HG03196 (cell line): ENCODE results near the gene ZC3H18.

Experiments used
- ATAC-seq: cut with Tn5 transposase; IDR thresholded peaks from one replicate; pipeline ENCODE4 v1.9.1; 2021; ENCODE audit not compliant: unreplicated experiment

ZC3H18 gene

GRCh38 chr16:88619859-88620815 is 49.9 kb downstream of the ZC3H18 start:
- no peak for ATAC-seq

DNA sequence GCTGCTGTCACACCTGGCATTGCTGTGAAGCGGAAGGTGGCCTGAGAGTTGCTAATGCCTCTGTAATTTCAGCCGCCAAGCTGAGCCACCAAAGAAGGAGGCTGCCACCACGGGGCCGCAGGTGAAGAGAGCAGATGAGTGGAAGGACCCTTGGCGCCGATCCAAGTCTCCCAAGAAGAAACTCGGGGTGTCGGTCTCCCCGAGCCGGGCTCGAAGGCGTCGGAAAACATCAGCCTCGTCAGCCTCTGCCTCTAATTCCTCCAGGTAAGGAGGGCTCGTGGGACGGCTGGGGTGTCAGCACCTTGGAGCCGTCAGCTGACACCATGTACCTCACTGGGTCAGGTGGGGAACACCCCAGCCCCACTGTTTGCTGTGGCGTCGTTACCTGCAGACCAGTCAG is 51.9 kb downstream of the ZC3H18 start:
- ATAC-seq = no peak

DNA sequence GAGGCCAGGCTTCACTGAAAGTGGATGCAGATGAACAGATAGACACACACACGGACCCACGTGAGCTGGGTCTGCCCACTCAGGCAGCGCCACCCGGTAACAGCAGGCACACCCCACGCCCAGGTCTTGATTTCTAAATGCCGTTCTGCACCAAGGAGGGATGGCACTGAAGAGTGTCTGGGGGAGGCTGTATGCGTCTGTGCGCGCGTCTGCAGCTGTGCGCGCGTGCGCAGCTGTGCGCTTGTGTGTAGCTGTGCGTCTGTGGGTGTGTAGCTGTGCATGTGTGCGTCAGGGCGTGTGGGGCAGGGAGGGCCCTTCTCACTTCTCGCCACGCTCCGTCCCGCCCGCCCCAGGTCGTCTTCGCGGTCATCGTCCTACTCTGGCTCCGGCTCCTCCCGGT is 52.7 kb downstream of the ZC3H18 start:
- no peak for ATAC-seq

GRCh38 chr16:88623858-88624257 is 53.7 kb downstream of the ZC3H18 start:
- ATAC-seq = no peak

- no peak for ATAC-seq
These were observed 54.3 kb downstream of the ZC3H18 start for GRCh38 chr16:88624481-88624880.

- ATAC-seq = no peak
These were observed 54.9 kb downstream of the ZC3H18 start for GRCh38 chr16:88624977-88625576.

DNA sequence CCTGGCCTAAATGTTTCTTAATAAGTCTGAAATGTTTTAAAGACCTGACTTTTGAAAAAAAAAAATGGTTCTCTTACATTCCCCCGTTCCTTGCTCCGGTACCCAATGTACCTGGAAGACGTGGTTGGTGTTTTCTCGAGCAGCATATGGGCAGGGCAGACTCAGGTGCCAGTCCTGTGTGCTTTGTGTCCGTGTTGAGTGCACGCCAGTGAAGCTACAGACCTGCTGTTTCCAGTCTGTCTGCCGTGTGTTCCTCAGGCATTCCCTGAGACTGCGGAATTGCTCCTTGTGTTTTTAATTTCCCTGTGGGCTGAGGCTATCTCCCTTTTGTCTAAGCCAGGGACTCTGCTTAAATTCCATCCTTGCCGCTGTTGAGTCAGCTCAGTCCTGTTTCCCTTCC is 56.4 kb downstream of the ZC3H18 start:
- no peak for ATAC-seq

DNA sequence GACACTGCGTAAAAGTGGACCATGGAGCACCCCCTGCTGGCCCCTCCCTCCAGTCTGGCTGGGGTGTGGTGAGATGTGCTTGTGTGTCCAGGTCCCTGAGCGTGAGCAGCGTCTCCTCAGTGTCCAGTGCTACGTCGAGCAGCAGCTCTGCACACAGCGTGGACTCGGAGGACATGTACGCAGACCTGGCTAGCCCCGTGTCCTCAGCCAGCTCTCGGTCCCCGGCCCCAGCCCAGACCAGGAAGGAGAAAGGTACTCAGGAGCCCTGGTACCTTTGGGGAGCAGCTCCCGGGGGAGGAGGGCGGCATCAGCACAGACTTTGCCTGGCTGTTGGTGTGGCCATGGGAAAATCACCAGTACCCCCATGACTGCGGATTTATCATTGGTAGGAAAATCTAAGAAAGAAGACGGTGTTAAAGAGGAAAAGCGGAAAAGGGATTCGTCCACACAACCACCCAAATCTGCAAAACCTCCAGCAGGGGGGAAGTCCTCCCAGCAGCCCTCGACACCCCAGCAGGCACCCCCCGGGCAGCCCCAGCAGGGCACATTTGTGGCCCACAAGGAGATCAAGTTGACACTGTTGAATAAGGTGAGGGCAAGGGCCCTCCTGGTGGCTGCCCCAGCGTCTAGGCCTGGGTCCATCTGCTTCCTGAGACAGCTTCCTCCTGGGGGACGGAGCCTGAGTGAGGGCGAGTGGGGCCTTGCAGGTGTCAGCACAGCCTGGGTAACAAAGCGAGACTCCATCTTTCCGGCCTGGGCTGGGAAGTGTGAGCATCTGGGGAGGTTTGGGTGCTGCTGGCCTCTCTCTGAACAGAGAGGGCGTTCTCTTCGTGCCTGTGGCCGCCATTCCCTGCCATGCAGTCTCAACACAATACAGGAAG is 57.6 kb downstream of the ZC3H18 start:
- no peak for ATAC-seq

- no peak for ATAC-seq
These were observed 58.3 kb downstream of the ZC3H18 start for GRCh38 chr16:88628512-88628974.

DNA sequence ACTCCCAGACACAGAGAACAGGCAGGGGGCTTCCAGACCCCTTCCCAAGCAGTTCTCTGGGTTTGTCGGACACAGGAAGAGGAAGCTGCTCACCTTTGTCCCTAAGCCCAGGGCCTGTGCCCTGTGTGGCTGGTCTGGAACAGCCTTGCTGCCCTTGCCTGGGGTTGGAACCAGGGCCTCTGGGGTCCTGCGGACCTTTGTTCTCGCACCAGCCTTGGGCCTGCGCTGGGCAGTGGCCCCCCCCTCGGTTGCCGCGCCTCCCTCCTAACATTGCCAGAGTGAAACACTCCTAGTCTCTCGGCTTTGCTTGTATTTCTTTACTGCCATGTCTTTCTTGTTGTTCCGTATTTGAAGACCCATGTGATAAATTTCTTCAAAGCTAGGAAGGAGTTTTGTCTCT is 59.6 kb downstream of the ZC3H18 start:
- ATAC-seq = no peak

DNA sequence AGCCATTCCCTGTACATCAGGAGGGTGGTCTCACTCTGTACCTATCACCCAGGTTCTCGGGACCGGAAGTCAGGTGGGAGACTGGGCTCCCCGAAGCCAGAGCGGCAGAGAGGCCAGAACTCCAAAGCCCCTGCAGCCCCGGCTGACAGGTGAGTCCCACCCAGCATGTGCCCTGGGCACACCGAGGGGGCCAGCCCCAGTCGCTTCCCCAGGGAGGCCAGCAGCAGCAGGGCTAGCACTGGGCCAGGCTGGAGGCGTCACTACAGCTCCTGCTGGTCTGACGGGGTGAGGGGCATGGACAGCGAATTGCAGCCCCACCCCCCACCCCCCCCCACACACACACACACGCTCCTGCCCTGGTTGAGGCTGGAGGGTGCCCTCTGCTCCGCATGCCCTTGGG is 60.2 kb downstream of the ZC3H18 start:
- no peak for ATAC-seq

DNA sequence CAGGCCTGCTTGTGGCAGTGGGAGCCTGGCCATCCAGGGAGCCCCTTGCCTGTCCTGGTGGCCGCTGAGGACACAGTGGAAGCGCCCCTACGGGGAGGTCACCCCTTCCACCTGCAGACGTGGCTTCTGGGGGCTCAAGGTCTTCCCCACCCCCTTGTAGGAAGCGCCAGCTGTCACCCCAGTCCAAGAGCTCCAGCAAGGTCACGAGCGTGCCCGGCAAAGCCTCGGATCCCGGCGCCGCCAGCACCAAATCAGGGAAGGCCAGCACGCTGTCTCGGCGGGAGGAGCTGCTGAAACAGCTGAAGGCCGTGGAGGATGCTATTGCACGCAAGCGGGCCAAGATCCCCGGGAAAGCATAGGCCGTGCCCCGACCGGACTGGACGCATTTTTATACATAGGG is 60.7 kb downstream of the ZC3H18 start:
- no peak for ATAC-seq

DNA sequence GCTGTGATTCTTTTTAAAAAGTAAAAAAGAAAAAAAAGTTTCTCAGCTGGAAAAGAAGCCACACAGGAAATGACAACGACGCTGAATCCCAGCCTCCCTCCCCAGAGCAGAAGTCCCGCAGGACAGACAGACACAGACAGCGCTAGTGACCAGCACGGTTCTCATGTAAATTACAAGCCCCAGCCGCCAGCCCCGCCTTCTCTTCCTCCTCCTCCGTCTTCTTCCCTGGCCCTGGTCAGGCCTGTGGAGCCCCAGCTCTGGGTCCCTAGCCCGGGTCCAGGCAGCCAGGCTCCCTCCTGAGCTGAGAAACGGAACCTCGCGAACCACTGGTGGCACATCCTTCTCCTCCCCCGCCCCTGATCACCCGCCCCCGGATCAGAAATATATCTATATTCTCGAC is 61.2 kb downstream of the ZC3H18 start:
- ATAC-seq = no peak

DNA sequence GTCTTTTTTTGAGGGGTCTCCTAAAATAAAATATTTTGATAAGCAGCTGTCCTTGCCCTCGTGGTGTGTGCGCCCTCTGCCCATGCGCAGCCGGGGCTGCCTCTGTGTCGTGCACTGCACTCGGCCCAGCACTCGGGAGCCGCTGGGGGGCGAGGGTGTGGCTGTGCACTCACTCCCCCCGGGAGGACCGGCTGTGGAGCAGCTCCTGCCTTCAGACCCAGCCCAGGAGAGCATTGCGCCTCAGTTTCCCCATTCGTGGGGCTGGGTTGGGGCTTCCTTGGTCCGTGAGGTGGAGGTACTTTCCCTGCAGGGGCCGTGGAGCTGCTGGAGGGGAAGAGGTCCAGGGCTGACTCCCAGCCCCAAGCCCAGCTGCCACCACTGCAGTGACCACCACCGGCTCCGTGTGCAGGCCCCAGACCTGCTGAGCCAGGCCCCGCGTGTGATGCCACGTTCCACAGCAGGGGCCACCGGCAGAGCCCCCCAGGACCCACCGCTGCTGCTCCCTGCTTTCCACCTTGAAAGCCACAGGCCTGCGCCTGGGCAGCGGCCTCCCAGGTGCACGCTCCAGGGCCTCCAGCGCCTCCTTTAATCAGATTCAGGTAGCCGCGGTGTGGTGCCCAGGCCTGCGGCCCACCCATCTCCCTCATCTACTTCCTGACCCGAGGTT is 61.9 kb downstream of the ZC3H18 start:
- ATAC-seq = no peak

GRCh38 chr16:88632587-88632930 is 62.4 kb downstream of the ZC3H18 start:
- no peak for ATAC-seq

- ATAC-seq = peak; percentile 37
These were observed 63.5 kb downstream of the ZC3H18 start for GRCh38 chr16:88633684-88634140.

DNA sequence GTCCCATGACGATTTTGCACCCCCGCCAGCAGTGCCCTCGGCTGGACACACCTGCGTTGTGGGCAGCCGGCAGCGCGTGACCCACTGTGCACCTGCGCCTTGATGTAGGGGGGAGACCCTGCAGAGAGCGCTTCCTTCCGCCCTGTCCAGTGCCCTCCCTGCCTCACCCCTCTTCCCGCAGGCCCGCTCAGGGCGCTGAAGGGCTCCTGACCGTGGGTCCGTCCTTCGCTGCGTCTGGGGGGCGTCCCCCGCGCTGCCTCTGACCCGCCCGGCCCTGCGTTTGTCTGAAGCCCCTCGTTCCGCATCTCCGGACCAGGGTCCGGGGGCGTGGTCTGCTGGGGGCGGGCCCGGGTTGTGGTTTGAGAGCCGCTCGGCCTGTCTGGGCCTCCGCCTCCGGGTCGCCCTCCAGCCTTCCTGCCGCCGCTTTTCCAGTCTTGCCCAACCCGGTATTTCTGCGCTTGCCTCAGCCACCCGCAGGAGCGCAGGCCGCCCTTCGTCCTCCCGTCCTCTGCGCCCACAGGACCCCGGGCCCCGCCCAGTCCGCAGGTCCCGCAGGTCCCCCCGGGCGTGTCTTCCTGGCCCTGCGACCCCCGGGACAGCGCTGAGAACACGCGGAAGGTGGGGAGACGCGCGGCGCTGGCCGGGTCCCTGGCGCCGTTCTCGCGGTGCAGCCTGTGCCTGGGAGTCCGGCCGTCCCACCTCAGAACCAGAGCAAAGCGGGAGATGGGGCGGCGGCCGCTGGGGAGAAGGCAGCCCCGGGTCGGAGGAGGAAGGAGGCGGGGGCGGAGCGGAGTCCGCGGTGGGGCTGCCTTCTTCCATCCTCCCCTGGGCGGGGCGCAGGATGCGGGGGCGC is 64.2 kb downstream of the ZC3H18 start:
- ATAC-seq = peak; percentile 49

- peak; percentile 7 for ATAC-seq
These were observed 64.9 kb downstream of the ZC3H18 start for GRCh38 chr16:88634994-88635670.

- ATAC-seq = no peak
These were observed 65.6 kb downstream of the ZC3H18 start for GRCh38 chr16:88635671-88636319.
